ENCODE results near the gene AKAP7. TPM values are rescaled to one million over a fixed set of nuclear protein-coding genes. Genes with fewer than 3 reads are reported as not detected.

The AKAP7 gene
- total and polyA plus RNA-seq, 2 donors (not counting 3 experiments of a cell fraction or from before 2014, with no cell fraction given) = 0.76 to 3.3 TPM

DNA sequence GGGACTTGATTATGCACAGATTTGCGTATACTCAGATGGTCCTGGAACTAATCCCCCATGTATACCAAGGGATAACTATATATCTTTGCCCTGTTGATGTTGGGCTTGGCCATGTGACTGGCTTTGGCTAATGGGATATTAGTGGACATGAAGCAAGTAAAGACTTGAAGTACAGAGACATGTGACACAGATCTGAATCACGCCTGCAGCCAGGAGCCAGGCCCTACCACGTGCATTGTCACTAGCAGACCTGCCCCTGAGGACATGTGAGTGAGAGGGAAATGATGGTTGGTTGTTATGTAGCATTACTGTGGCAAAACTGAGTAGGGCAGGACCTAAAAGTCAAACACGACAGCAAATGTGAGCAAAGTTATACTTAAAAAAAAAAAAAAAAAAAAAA lies 155.7 kb downstream of the AKAP7 start:
- no TSS peak for BruUV-seq (replicated peaks)
- H3K4me1 ChIP-seq (ENCODE audit: control insufficient read depth, extremely low read depth, insufficient read depth, low read length) = no peaks in the 10 kb centered on the region

More for the DNA sequence above, 155.7 kb downstream of the AKAP7 start:
- no peaks in the 10 kb centered on the region for H4K20me1 ChIP-seq (replicated peaks; ENCODE audit: control insufficient read depth, extremely low read depth, insufficient read depth, low read length)
- H3K9me3 ChIP-seq (replicated peaks; ENCODE audit: control insufficient read depth, insufficient read depth, low read length) = no peaks in the 10 kb centered on the region
- CTCF ChIA-PET = no interaction called here
- TF ChIP-seq MYC (IDR thresholded peaks at IDR 0.05; ENCODE audit: low read depth, low read length) = no peak
- no peak for TF ChIP-seq JUN (IDR thresholded peaks at IDR 0.05; ENCODE audit: borderline replicate concordance, insufficient read depth, insufficient read length, low read depth)
- no peak for TF ChIP-seq POLR2AphosphoS5 (IDR thresholded peaks at IDR 0.05; ENCODE audit: insufficient read depth, low read depth, low read length)
- TF ChIP-seq MAX (IDR thresholded peaks at IDR 0.05; ENCODE audit: insufficient read depth, insufficient read length) = no peak
- TF ChIP-seq, protein P1, sequence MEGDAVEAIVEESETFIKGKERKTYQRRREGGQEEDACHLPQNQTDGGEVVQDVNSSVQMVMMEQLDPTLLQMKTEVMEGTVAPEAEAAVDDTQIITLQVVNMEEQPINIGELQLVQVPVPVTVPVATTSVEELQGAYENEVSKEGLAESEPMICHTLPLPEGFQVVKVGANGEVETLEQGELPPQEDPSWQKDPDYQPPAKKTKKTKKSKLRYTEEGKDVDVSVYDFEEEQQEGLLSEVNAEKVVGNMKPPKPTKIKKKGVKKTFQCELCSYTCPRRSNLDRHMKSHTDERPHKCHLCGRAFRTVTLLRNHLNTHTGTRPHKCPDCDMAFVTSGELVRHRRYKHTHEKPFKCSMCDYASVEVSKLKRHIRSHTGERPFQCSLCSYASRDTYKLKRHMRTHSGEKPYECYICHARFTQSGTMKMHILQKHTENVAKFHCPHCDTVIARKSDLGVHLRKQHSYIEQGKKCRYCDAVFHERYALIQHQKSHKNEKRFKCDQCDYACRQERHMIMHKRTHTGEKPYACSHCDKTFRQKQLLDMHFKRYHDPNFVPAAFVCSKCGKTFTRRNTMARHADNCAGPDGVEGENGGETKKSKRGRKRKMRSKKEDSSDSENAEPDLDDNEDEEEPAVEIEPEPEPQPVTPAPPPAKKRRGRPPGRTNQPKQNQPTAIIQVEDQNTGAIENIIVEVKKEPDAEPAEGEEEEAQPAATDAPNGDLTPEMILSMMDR (IDR thresholded peaks at IDR 0.05; ENCODE audit: extremely low read depth in 1 of 2, insufficient read depth in 1 of 2, low read depth in 1 of 2, low read length in 2 of 2) = no peak
- no peak for TF ChIP-seq FOS (IDR thresholded peaks at IDR 0.05; ENCODE audit: borderline replicate concordance, insufficient read depth, low read length)
- no peak for TF ChIP-seq GATA2 (IDR thresholded peaks at IDR 0.05; ENCODE audit: insufficient read depth, insufficient read length, low read depth, low read length)
- TF ChIP-seq EZH2 (IDR thresholded peaks at IDR 0.05; ENCODE audit: borderline replicate concordance, low read depth, low read length, severe bottlenecking) = no peak
- TF ChIP-seq POLR2A (IDR thresholded peaks at IDR 0.05; ENCODE audit: low read depth, low read length) = no peak
- FAIRE-seq (no peak), DNase-seq (ENCODE audit: low read depth, low spot score) (no peak)
- no peaks in the 10 kb centered on the region for H3K36me3 ChIP-seq (ENCODE audit: control insufficient read depth in 2 of 2, extremely low read depth in 1 of 2, insufficient read depth in 2 of 2, low read length in 2 of 2)
- dilution Hi-C loops (cut with MboI; ENCODE audit: extremely low pct_ligation_motif_present, low sequenced_read_pairs) (no loop called here), intact Hi-C loops (cut with micrococcal nuclease) (no loop called here)
- no peak overlapping the region for H2AFZ ChIP-seq (ENCODE audit: low read depth, low read length)
- H3K9ac ChIP-seq (replicated peaks; ENCODE audit: extremely low read depth, insufficient read depth, low read length) = no peak overlapping the region
- H3K79me2 ChIP-seq (ENCODE audit: control insufficient read depth, insufficient read depth, low read length) = no peaks in the 10 kb centered on the region
- no peak overlapping the region for H3K27ac ChIP-seq (ENCODE audit: insufficient read depth, low read depth, low read length)
- no peaks in the 10 kb centered on the region for H3K9me1 ChIP-seq (replicated peaks; ENCODE audit: control insufficient read depth, extremely low read depth, insufficient read depth, low read length)
- no peak overlapping the region for H3K4me3 ChIP-seq (replicated peaks in 1 of 3; ENCODE audit: insufficient read depth in 1 of 3, low read depth in 1 of 3, low read length in 3 of 3)
- no peak overlapping the region for H3K4me2 ChIP-seq (ENCODE audit: insufficient read depth, low read length)
- no peaks in the 10 kb centered on the region for H3K27me3 ChIP-seq (ENCODE audit: control insufficient read depth in 2 of 2, insufficient read depth in 2 of 2, low read length in 2 of 2)
- POLR2A ChIA-PET = no interaction called here
